Spleen (tissue), 11 donors: ENCODE measurements around the gene LGALS7. TPM values are rescaled to one million over a fixed set of nuclear protein-coding genes. Genes with fewer than 3 reads are reported as not detected.
"Not testable (repeated sequence)": the region's sequence is repeated elsewhere in the genome, so short reads cannot be mapped to it uniquely, and the experiment has no call there.

Experiments
- DNase-seq: peaks from one replicate; pipeline ENCODE4 v3.0.0-alpha.2; 2020
- H3K27ac ChIP-seq, 8 donors: fragments of 200-600 bp; sonication (generic) in 7 of 8; 1 replicate in 4 of 8; 2 replicates in 4 of 8; pipeline versions ENCODE4 v1.5.0 to v1.8.0; 2016 to 2021; ENCODE audit warnings: inconsistent platforms in 4 of 8, mild to moderate bottlenecking in 4 of 8, moderate library complexity in 1 of 8
- H3K27me3 ChIP-seq, 7 donors: fragments of 200-600 bp; sonication (generic) in 6 of 7; replicated peaks in 1 of 7; 1 replicate in 4 of 7; 2 replicates in 3 of 7; pipeline versions ENCODE4 v1.5.0 to v1.8.0; 2016 to 2021; ENCODE audit warnings: inconsistent platforms in 3 of 7, mild to moderate bottlenecking in 1 of 7
- H3K36me3 ChIP-seq, 6 donors: fragments of 200-600 bp; sonication (generic) in 5 of 6; 1 replicate in 4 of 6; 2 replicates in 2 of 6; pipeline versions ENCODE4 v1.5.0 to v1.8.0; 2016 to 2021; ENCODE audit warnings: inconsistent platforms in 2 of 6
- H3K4me1 ChIP-seq, 6 donors: fragments of 200-600 bp; sonication (generic) in 5 of 6; 1 replicate in 3 of 6; 2 replicates in 3 of 6; pipeline versions ENCODE4 v1.5.0 to v1.8.0; 2016 to 2021; ENCODE audit warnings: inconsistent platforms in 3 of 6
- H3K4me3 ChIP-seq, 8 donors: fragments of 200-600 bp; sonication (generic) in 7 of 8; 1 replicate in 4 of 8; 2 replicates in 4 of 8; pipeline versions ENCODE4 v1.5.0 to v1.8.0; 2016 to 2021; ENCODE audit warnings: inconsistent platforms in 4 of 8, mild to moderate bottlenecking in 4 of 8, moderate library complexity in 2 of 8
- H3K9me3 ChIP-seq, 8 donors: fragments of 200-600 bp; sonication (generic) in 7 of 8; 1 replicate in 4 of 8; 2 replicates in 4 of 8; pipeline versions ENCODE4 v1.5.0 to v1.8.0; 2016 to 2021; ENCODE audit warnings: inconsistent platforms in 4 of 8
- POLR2A ChIP-seq, 3 donors: fragments of 450-650 bp; IDR thresholded peaks; one replicate each; pipeline ENCODE4 v1.5.1; 2017; ENCODE audit warnings: antibody characterized with exemption in 3 of 3, mild to moderate bottlenecking in 1 of 3
- POLR2AphosphoS5 ChIP-seq, 3 donors: sonication (generic); formaldehyde crosslinking; IDR thresholded peaks; one replicate each; pipeline ENCODE4 v1.5.1; 2017; ENCODE audit warnings: antibody characterized with exemption in 3 of 3
- WGBS, 5 donors: extraction: QIAGEN DNeasy Blood & Tissue Kit in 3 of 5; methylation state at CpG; one replicate each; pipeline versions ENCODE4 v1.1.5 to v1.1.7; 2013 to 2018; 5-methylcytosine and 5-hydroxymethylcytosine counted together
- intact Hi-C: fragments of 100-400 bp; cut with DNase I; formaldehyde crosslinking; loops from one replicate; pipeline ENCODE4 v1.15.0; 2023; ENCODE audit warnings: low total_unique reads
- polyA plus RNA-seq, 3 donors: library from polyadenylated mRNA; stranded (reverse); fragments of 200-250 nt; gene quantifications; one replicate each; pipeline ENCODE4 v1.2.1, GENCODE V29; 2013
- total RNA-seq, 7 donors: library from RNA; depleted of rRNA in 3 of 7; stranded (reverse); fragments of >200 nt in 3 of 7; fragmentation: NEBNext Ultra II Directional in 4 of 7; extraction: Animal tissue kit (Norgen Biotek cat#: 25700) in 4 of 7; gene quantifications; one replicate each; pipeline versions ENCODE4 v1.1.0 to v1.2.1, GENCODE V29; 2016 to 2021
- TF ChIP-seq, protein P1 (sequence below), 11 experiments: fragments of 200-600 bp in 7 of 11; fragments of 450-650 bp in 4 of 11; sonication (generic) in 4 of 11; IDR thresholded peaks in 8 of 11; conservative IDR thresholded peaks in 3 of 11; 1 replicate in 7 of 11; 2 replicates in 4 of 11; pipeline versions ENCODE4 v1.4.0 to v1.8.0; 2016 to 2021; ENCODE audit warnings: antibody characterized with exemption in 11 of 11, inconsistent platforms in 4 of 11, mild to moderate bottlenecking in 1 of 11
- donor health status: healthy with polysubstance abuse.
- donor health status: DM: no; HTN: no; CAD: no; lungs with moderate emphysema.
- donor health status: DM: no; HTN: no; CAD: no.
- donor health status: Bipolar disorder and iron deficiency.
- donor health status: healthy.
- donor health status: DM: no; HTN: no; CAD: no.
- donor health status: DM: yes; HTN: yes; CAD: no.

LGALS7 gene
- total and polyA plus RNA-seq, 10 donors, result 0.52 to 7.4 (median 4.7) TPM; not detected in 6

DNA sequence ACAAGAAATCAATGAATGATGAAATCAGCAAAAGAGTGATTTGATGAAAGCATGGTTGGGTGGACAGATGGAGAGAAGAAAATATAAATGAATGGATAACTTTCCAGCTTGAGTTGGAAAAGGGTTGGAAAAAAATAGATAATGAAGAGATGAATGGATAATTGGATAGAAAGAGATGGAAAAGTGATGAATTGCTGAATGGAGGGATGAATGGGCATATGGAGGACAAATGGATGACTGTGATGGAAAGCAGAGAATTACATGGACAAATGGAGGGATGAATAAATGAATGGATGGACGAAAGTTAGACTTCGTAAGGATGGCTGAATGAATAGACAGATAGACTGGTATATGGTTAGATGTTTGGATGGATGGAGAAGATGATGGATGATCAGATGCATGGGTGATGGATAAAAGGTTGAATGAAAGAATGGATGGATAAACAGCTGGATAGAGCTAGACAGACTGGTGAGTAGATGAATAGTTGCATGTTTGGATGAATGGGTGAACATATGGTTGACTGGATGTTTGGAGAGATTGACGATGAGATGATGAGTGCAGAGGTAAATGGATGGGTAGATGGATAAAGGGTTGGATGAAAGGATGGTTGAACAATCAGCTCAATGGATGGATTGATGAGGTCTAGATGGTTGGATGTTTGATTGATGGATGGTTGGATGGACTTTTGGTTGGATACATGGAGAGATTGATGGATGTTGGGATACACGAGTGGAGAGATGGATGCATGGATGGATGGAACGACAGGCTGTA is 27.4 kb upstream of the LGALS7 start:
- peaks cover 0 to 13% (median 8%) of the 10 kb centered on the region in 6 donors for H3K4me1 ChIP-seq
- 87 to 96% (median 95%) methylated on average over 5 of the region's 5 CpGs for WGBS, 5 donors
- peaks cover 0 to 30% (median 8%) of the 10 kb centered on the region in 6 donors for H3K36me3 ChIP-seq
- TF ChIP-seq, protein P1, sequence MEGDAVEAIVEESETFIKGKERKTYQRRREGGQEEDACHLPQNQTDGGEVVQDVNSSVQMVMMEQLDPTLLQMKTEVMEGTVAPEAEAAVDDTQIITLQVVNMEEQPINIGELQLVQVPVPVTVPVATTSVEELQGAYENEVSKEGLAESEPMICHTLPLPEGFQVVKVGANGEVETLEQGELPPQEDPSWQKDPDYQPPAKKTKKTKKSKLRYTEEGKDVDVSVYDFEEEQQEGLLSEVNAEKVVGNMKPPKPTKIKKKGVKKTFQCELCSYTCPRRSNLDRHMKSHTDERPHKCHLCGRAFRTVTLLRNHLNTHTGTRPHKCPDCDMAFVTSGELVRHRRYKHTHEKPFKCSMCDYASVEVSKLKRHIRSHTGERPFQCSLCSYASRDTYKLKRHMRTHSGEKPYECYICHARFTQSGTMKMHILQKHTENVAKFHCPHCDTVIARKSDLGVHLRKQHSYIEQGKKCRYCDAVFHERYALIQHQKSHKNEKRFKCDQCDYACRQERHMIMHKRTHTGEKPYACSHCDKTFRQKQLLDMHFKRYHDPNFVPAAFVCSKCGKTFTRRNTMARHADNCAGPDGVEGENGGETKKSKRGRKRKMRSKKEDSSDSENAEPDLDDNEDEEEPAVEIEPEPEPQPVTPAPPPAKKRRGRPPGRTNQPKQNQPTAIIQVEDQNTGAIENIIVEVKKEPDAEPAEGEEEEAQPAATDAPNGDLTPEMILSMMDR (IDR thresholded peaks at IDR 0.05 in 8 of 11, conservative IDR thresholded peaks at IDR 0.05 in 3 of 11), result no peak
- TF ChIP-seq POLR2A (IDR thresholded peaks at IDR 0.05) (no peak), POLR2AphosphoS5 (IDR thresholded peaks at IDR 0.05) (no peak)
- no peaks in the 10 kb centered on the region for H3K27me3 ChIP-seq
- intact Hi-C loops, result no loop called here
- H3K4me3 ChIP-seq, result no peak overlapping the region
- no peak overlapping the region for H3K27ac ChIP-seq
- H3K9me3 ChIP-seq, result no peaks in the 10 kb centered on the region
- DNase-seq, result no peak

DNA sequence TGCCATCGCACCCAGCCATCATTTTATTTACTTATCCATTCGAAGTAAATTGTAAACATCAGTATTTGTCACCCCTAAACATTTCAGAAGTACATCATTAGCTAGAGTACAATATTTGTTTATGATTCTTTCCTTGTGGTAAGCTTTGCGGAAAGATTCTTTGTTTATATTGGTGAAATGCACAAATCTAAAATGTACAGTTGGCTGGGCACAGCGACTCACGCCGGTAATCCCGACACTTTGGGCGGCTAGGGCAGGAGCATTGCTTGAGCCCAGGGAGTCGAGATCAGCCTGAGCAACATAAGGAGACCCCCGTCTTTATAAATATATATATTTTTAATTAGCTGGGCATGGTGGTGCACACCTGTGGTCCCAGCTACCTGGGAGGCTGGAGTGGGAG is 25.8 kb upstream of the LGALS7 start:
- Histone ChIP-seq H3K4me1 (peaks cover 0 to under 1% (median 0%) of the 10 kb centered on the region in 6 donors), H3K4me3 (no peak overlapping the region), H3K27ac (no peak overlapping the region), H3K27me3 (no peaks in the 10 kb centered on the region), H3K36me3 (peaks cover 0 to 30% (median 8%) of the 10 kb centered on the region in 6 donors), H3K9me3 (no peaks in the 10 kb centered on the region)
- intact Hi-C loops, result no loop called here
- peak; percentile 15 for DNase-seq
- WGBS, 5 donors, result 93 to 98% (median 95%) methylated on average over 10 of the region's 10 CpGs
- TF ChIP-seq, protein P1 (IDR thresholded peaks at IDR 0.05 in 8 of 11, conservative IDR thresholded peaks at IDR 0.05 in 3 of 11), result no peak
- TF ChIP-seq POLR2AphosphoS5 (IDR thresholded peaks at IDR 0.05) (no peak), POLR2A (IDR thresholded peaks at IDR 0.05) (no peak)

DNA sequence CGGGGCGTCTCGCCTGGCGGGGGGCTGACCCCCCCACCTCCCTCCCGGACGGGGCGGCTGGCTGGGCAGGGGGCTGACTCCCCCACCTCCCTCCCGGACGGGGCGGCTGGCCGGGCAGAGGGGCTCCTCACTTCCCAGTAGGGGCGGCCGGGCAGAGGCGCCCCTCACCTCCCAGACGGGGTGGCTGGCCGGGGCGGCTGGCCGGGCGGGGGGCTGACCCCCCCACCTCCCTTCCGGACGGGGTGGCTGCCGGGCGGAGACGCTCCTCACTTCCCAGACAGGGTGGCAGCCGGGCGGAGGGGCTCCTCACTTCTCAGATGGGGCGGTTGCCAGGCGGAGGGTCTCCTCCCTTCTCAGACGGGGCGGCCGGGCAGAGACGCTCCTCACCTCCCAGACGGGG is 24.5 kb upstream of the LGALS7 start:
- intact Hi-C loops, H3K9me3 ChIP-seq, H3K4me3 ChIP-seq, H3K27ac ChIP-seq, DNase-seq, H3K27me3 ChIP-seq: not testable (repeated sequence)
- Histone ChIP-seq H3K36me3 (peaks cover 0 to 21% (median 6%) of the 10 kb centered on the region in 6 donors), H3K4me1 (peaks cover 0 to 13% (median 4%) of the 10 kb centered on the region in 6 donors)
- WGBS, 5 donors, result 94 to 95% (median 95%) methylated on average over 11 to 30 of the region's 33 CpGs; no CpG with 5 or more reads in 2 of the 5 donors

DNA sequence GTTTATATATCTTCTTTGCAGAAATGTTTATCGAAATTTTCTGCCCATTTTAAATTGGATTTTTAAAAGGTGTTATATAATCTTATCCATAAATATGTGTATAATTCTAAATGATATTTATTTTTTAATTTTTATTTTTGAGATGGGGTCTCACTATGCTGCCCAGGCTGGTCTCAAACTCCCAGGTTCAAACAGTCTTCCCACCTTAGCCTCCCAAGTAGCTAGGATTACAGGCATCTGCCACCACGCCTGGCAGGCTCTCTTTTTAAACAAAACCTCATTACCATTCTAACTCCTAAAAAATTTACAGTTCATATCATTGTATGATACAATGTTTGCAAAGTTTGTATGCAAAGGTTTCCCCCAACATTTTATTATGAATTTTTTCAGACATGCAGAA is 22.8 kb upstream of the LGALS7 start:
- WGBS, 5 donors, result 47 to 87% (median 68%) methylated on average over 2 of the region's 2 CpGs
- DNase-seq, result no peak

DNA sequence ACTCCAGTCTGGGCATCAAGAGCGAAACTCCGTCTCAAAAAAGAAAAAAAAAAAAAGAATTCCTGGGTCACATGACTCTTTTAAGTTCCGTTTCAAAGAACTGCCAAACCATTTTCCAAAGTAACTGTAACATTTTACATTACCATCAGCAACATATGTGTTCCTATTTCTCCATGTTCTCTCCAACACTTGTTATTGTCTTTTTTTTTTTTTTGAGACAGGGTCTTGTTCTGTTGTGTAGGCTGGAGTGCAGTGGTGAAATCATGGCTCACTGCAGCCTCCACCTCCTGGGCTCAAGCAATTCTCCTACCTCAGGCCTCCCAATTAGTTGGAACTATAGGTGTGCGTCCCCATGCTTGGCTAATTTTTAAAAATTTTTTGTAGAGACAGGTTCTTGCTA is 22.2 kb upstream of the LGALS7 start:
- intact Hi-C loops, result no loop called here
- 88 to 97% (median 94%) methylated on average over 4 of the region's 4 CpGs for WGBS, 5 donors
- Histone ChIP-seq H3K27ac (no peak overlapping the region), H3K27me3 (peaks cover 0 to 5% (median 0%) of the 10 kb centered on the region in 7 donors), H3K4me3 (no peak overlapping the region), H3K4me1 (peaks cover 0 to 20% (median 10%) of the 10 kb centered on the region in 6 donors), H3K9me3 (no peaks in the 10 kb centered on the region), H3K36me3 (no peaks in the 10 kb centered on the region)
- TF ChIP-seq POLR2AphosphoS5 (IDR thresholded peaks at IDR 0.05), result no peak
- no peak for TF ChIP-seq POLR2A (IDR thresholded peaks at IDR 0.05)
- TF ChIP-seq, protein P1 (IDR thresholded peaks at IDR 0.05 in 8 of 11, conservative IDR thresholded peaks at IDR 0.05 in 3 of 11), result no peak
- DNase-seq, result no peak

More for the DNA sequence above, 22.8 kb upstream of the LGALS7 start:
- H3K27me3 ChIP-seq, result peaks cover 0 to 5% (median 0%) of the 10 kb centered on the region in 7 donors
- no peak overlapping the region for H3K27ac ChIP-seq
- H3K36me3 ChIP-seq, result peaks cover 0 to 6% (median under 1%) of the 10 kb centered on the region in 6 donors
- peaks cover 0 to 20% (median 10%) of the 10 kb centered on the region in 6 donors for H3K4me1 ChIP-seq
- no peak overlapping the region for H3K4me3 ChIP-seq
- H3K9me3 ChIP-seq, result no peaks in the 10 kb centered on the region
- no peak for TF ChIP-seq POLR2AphosphoS5 (IDR thresholded peaks at IDR 0.05)
- intact Hi-C loops, result no loop called here
